ENCODE measurements around the gene MOB3A. TPM values are rescaled to one million over a fixed set of nuclear protein-coding genes. Genes with fewer than 3 reads are reported as not detected.
A peak's percentile ranks its signal among the peaks of the same experiment; 100 is the strongest.

Gene MOB3A
- total RNA-seq, 4 donors from 2014 or later, result 16.0 to 30.8 (median 22.2) TPM

GRCh38 chr19:2062389-2062729 lies 33.8 kb downstream of the MOB3A start:
- no peaks in the 10 kb centered on the region for H3K36me3 ChIP-seq

GRCh38 chr19:2061495-2062388 lies 34.4 kb downstream of the MOB3A start:
- Histone ChIP-seq H3K27me3 (no peaks in the 10 kb centered on the region), H3K36me3 (no peaks in the 10 kb centered on the region), H3K27ac (peak overlapping the region; percentile 95 to 100 (median 98)), H3K4me3 (peak overlapping the region; percentile 65 to 96 (median 74)), H3K4me1 (peaks cover 42 to 57% of the 10 kb centered on the region in 2 donors), H3K9me3 (no peaks in the 10 kb centered on the region)
- DNase-seq (peak; percentile 98 to 99), ATAC-seq (peak; percentile 57 to 64)
- TF ChIP-seq CTCF (IDR thresholded peaks at IDR 0.05 in 4 of 5, conservative IDR thresholded peaks at IDR 0.05 in 1 of 5) (no peak), POLR2A (IDR thresholded peaks at IDR 0.05) (peak; percentile 88 to 95)
- in situ Hi-C loops (cut with MboI; ENCODE audit: low sequenced_read_pairs in 4 of 4), result loop anchor here in 1 of 4 donors (10.0 kb wide), 1 partner anchor 127 kb away; no protein-coding TSS in a partner anchor
- intact Hi-C loops (cut with DNase I; ENCODE audit: low total_unique reads), result loop anchor here (1.0 to 10.0 kb wide), 6 partner anchors 29 to 1313 kb away; partner anchors contain the start of genes GPX4 and MIDN

More at GRCh38 chr19:2062389-2062729, 33.8 kb downstream of the MOB3A start:
- ATAC-seq, result no peak
- in situ Hi-C loops (cut with MboI; ENCODE audit: low sequenced_read_pairs in 4 of 4) (loop anchor here in 1 of 4 donors (10.0 kb wide), 1 partner anchor 128 kb away; no protein-coding TSS in a partner anchor), intact Hi-C loops (cut with DNase I; ENCODE audit: low total_unique reads) (loop anchor here (5.0 to 10.0 kb wide), 5 partner anchors 565 to 1312 kb away; partner anchors contain the start of genes GPX4 and MIDN)
- H3K9me3 ChIP-seq, result no peaks in the 10 kb centered on the region
- peak overlapping the region; percentile 95 to 100 (median 98) for H3K27ac ChIP-seq
- no peak for DNase-seq
- H3K4me1 ChIP-seq, result peaks cover 42 to 51% of the 10 kb centered on the region in 2 donors
- TF ChIP-seq CTCF (IDR thresholded peaks at IDR 0.05 in 4 of 5, conservative IDR thresholded peaks at IDR 0.05 in 1 of 5), result no peak
- TF ChIP-seq POLR2A (IDR thresholded peaks at IDR 0.05), result no peak
- H3K4me3 ChIP-seq, result peak overlapping the region in 3 of 4 donors; percentile 55 to 69 (median 57)
- no peaks in the 10 kb centered on the region for H3K27me3 ChIP-seq

GRCh38 chr19:2060884-2061494 lies 35.1 kb downstream of the MOB3A start:
- ATAC-seq (peak; percentile 26 to 33), DNase-seq (peak in 1 of 2 donors; percentile 80)
- peak overlapping the region; percentile 65 to 96 (median 74) for H3K4me3 ChIP-seq
- H3K4me1 ChIP-seq, result peaks cover 45 to 60% of the 10 kb centered on the region in 2 donors
- H3K27ac ChIP-seq, result peak overlapping the region; percentile 95 to 100 (median 98)
- in situ Hi-C loops (cut with MboI; ENCODE audit: low sequenced_read_pairs in 4 of 4), result loop anchor here in 1 of 4 donors (10.0 kb wide), 1 partner anchor 126 kb away; no protein-coding TSS in a partner anchor
- peak; percentile 83 to 99 for TF ChIP-seq POLR2A (IDR thresholded peaks at IDR 0.05)
- no peak for TF ChIP-seq CTCF (IDR thresholded peaks at IDR 0.05 in 4 of 5, conservative IDR thresholded peaks at IDR 0.05 in 1 of 5)
- intact Hi-C loops (cut with DNase I; ENCODE audit: low total_unique reads), result loop anchor here (1.0 to 10.0 kb wide), 6 partner anchors 29 to 1314 kb away; partner anchors contain the start of genes GPX4 and MIDN
- H3K36me3 ChIP-seq, result no peaks in the 10 kb centered on the region
- H3K9me3 ChIP-seq, result no peaks in the 10 kb centered on the region
- no peaks in the 10 kb centered on the region for H3K27me3 ChIP-seq

- DNase-seq (peak; percentile 91 to 97), ATAC-seq (peak; percentile 56 to 58)
- intact Hi-C loops (cut with DNase I; ENCODE audit: low total_unique reads) (loop anchor here (1.0 to 10.0 kb wide), 6 partner anchors 8 to 1315 kb away; partner anchors contain the start of genes GPX4, MIDN and MKNK2), in situ Hi-C loops (cut with MboI; ENCODE audit: low sequenced_read_pairs in 4 of 4) (loop anchor here in 1 of 4 donors (10.0 kb wide), 1 partner anchor 125 kb away; no protein-coding TSS in a partner anchor)
- Histone ChIP-seq H3K4me3 (peak overlapping the region; percentile 65 to 96 (median 74)), H3K4me1 (peaks cover 51 to 70% of the 10 kb centered on the region in 2 donors), H3K36me3 (no peaks in the 10 kb centered on the region), H3K9me3 (no peaks in the 10 kb centered on the region), H3K27ac (peak overlapping the region; percentile 95 to 100 (median 98)), H3K27me3 (no peaks in the 10 kb centered on the region)
- TF ChIP-seq CTCF (IDR thresholded peaks at IDR 0.05 in 4 of 5, conservative IDR thresholded peaks at IDR 0.05 in 1 of 5) (peak in 1 of 5 experiments; percentile 13), POLR2A (IDR thresholded peaks at IDR 0.05) (peak; percentile 87 to 94)
Observed at GRCh38 chr19:2059422-2060201, 36.5 kb downstream of the MOB3A start.
